Body of pancreas (tissue), 4 donors: ENCODE results near the gene CRYBB1. TPM values are rescaled to one million over a fixed set of nuclear protein-coding genes. Genes with fewer than 3 reads are reported as not detected.
A peak's percentile ranks its signal among the peaks of the same experiment; 100 is the strongest.

Source experiments
- ATAC-seq: fragments of 150-250 bp; one replicate; pipeline ENCODE4 v1.9.1; 2016
- DNase-seq, 4 donors: peaks; one replicate each; pipeline ENCODE4 v3.0.0-alpha.2; 2019
- H3K27ac ChIP-seq, 4 donors: fragments of 200-600 bp; sonication (generic); 1 replicate in 3 of 4; 2 replicates in 1 of 4; pipeline versions ENCODE4 v1.5.1 to v1.6.1; 2016 to 2019; ENCODE audit warnings: mild to moderate bottlenecking in 1 of 4, mixed read lengths in 1 of 4, moderate library complexity in 1 of 4
- H3K27me3 ChIP-seq, 2 donors: fragments of 200-600 bp; sonication (generic); one replicate each; pipeline ENCODE4 v1.6.0; 2016; ENCODE audit warnings: mild to moderate bottlenecking in 1 of 2
- H3K36me3 ChIP-seq, 2 donors: fragments of 200-600 bp; sonication (generic); replicated peaks in 1 of 2; 2 replicates each; pipeline ENCODE4 v1.5.1; 2016; ENCODE audit warnings: low read depth in 2 of 2; ENCODE audit not compliant: insufficient read depth in 1 of 2
- H3K4me1 ChIP-seq: fragments of 200-600 bp; sonication (generic); one replicate; pipeline ENCODE4 v1.6.0; 2016
- H3K4me3 ChIP-seq, 2 donors: fragments of 200-600 bp; sonication (generic); 1 replicate in 1 of 2; 2 replicates in 1 of 2; pipeline ENCODE4 v1.5.1; 2016 to 2019
- H3K9me3 ChIP-seq, 3 donors: fragments of 200-600 bp; sonication (generic); 1 replicate in 2 of 3; 2 replicates in 1 of 3; pipeline ENCODE4 v1.5.1; 2016
- POLR2A ChIP-seq, 3 donors: fragments of 450-650 bp; IDR thresholded peaks; one replicate each; pipeline ENCODE4 v1.6.1; 2016; ENCODE audit warnings: antibody characterized with exemption in 3 of 3, mild to moderate bottlenecking in 2 of 3
- WGBS, 2 donors: methylation state at CpG; one replicate each; pipeline ENCODE4 v1.1.5; 2017; 5-methylcytosine and 5-hydroxymethylcytosine counted together
- intact Hi-C: fragments of 100-400 bp; cut with DNase I; formaldehyde crosslinking; loops from one replicate; pipeline ENCODE4 v1.15.1; 2023
- microRNA counts, 2 donors: library from miRNA; unstranded; fragments of <30 nt; microRNA quantifications; one replicate each; lab custom pipeline; 2017
- microRNA-seq, 2 donors: library from miRNA; unstranded; fragments of <30 nt; microRNA quantifications; one replicate each; pipeline ENCODE4, GENCODE V29; 2016; ENCODE audit warnings: borderline number of aligned reads in 2 of 2, borderline replicate concordance in 2 of 2
- small RNA-seq: library from RNA; depleted of rRNA; stranded (forward); fragments of <200 nt; gene quantifications from one replicate; pipeline ENCODE3, GENCODE V24; 2016
- total RNA-seq, 2 donors: library from RNA; depleted of rRNA; stranded (reverse); fragments of >200 nt; gene quantifications; one replicate each; pipeline ENCODE4 v1.1.0, GENCODE V29; 2016
- TF ChIP-seq, protein P1 (sequence below), 7 experiments: fragments of 450-650 bp in 4 of 7; fragments of 200-600 bp in 3 of 7; sonication (generic) in 3 of 7; IDR thresholded peaks; one replicate each; pipeline ENCODE4 v1.5.1; 2016 to 2019; ENCODE audit warnings: antibody characterized with exemption in 7 of 7

The CRYBB1 gene
- total RNA-seq, 2 donors from 2014 or later = 0.52 TPM; not detected in 1

DNA sequence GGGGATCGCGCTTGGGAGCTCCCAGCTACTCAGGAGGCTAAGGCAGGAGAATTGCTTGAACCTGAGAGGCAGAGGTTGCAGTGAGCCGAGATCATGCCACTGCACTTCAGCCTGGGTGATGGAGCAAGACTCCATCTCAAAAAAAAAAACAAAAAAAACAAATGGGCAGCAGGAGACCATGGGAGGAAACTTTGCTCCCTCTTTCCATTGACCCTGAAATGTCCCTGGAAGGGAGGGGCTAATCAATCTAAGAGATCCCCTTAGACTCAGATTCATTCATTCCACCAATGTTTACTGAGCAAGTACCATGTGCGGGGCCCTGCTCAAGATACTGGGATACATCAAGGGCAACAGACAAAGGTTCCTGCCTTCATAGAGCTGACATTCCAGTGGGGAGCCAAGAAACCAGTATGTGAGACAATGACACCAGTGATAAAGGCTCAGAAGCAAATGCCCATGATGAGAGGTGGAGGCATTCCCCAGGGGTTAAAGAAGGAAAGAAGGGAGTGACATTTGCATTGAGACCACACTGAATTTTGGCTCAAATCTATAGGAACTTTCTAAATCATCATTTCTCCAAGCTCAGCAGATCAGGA lies 67.8 kb downstream of the CRYBB1 start:
- no peak for DNase-seq
- Histone ChIP-seq H3K27me3 (no peaks in the 10 kb centered on the region), H3K4me3 (no peak overlapping the region), H3K27ac (peak overlapping the region in 3 of 4 donors; percentile 71 to 86 (median 84)), H3K9me3 (no peaks in the 10 kb centered on the region), H3K4me1 (peaks cover 86% of the 10 kb centered on the region), H3K36me3 (no peaks in the 10 kb centered on the region)
- no peak for TF ChIP-seq POLR2A (IDR thresholded peaks at IDR 0.05)
- TF ChIP-seq, protein P1, sequence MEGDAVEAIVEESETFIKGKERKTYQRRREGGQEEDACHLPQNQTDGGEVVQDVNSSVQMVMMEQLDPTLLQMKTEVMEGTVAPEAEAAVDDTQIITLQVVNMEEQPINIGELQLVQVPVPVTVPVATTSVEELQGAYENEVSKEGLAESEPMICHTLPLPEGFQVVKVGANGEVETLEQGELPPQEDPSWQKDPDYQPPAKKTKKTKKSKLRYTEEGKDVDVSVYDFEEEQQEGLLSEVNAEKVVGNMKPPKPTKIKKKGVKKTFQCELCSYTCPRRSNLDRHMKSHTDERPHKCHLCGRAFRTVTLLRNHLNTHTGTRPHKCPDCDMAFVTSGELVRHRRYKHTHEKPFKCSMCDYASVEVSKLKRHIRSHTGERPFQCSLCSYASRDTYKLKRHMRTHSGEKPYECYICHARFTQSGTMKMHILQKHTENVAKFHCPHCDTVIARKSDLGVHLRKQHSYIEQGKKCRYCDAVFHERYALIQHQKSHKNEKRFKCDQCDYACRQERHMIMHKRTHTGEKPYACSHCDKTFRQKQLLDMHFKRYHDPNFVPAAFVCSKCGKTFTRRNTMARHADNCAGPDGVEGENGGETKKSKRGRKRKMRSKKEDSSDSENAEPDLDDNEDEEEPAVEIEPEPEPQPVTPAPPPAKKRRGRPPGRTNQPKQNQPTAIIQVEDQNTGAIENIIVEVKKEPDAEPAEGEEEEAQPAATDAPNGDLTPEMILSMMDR (IDR thresholded peaks at IDR 0.05) = no peak
- no peak for ATAC-seq
- intact Hi-C loops = no loop called here
- WGBS, 2 donors = 68 to 70% methylated on average over 4 of the region's 4 CpGs

MicroRNAs encoded within 50 kb of the gene (microRNA counts, 767-probe panel; counts per million panel counts)
- 0 to 736 counts per million in 2 donors for microRNA hsa-miR-548j (lab: Ali Mortazavi, UCI)

Small RNAs within 50 kb of the gene (microRNA-seq; reads per million reads assigned to microRNA genes)
- 14.8 to 15.4 reads per million in 2 donors for gene MIR548J

Small RNAs within 50 kb of the gene (small RNA-seq; reads per million reads assigned to genes)
- gene MIR548J (not detected), gene RF01874 (not detected)

Other genes starting within 250 kb of the CRYBB1 start
- gene ASPHD2, start 188.8 kb downstream of the CRYBB1 start, total RNA-seq = 1 to 10 TPM in 1 of 2 donors, under 1 TPM in 1; 0.33 to 1.6 TPM
- 10 to 100 TPM; 28.3 to 42.5 TPM for gene HPS4, start 134.2 kb downstream of the CRYBB1 start, total RNA-seq
- 1 to 10 TPM; 5.3 to 7.5 TPM for gene SRRD, start 134.2 kb downstream of the CRYBB1 start, total RNA-seq
- gene TFIP11, start 105.6 kb downstream of the CRYBB1 start, total RNA-seq = 10 to 100 TPM; 26.2 to 32.3 TPM
- gene TPST2, start 27.9 kb downstream of the CRYBB1 start, total RNA-seq = 100 to 1,000 TPM; 547 to 586 TPM
- gene CRYBA4, start 3.9 kb upstream of the CRYBB1 start, total RNA-seq = not detected
- 1 to 10 TPM; 1.0 to 2.6 TPM for gene MIAT, start 39.6 kb upstream of the CRYBB1 start, total RNA-seq